GM23248 (cell line): ENCODE data around the gene ROBO2.

ENCODE experiments used
- EZH2 ChIP-seq: fragments of 200-600 bp; sonication (generic); IDR thresholded peaks from 2 replicates; pipeline ENCODE4 v1.6.1; 2018; ENCODE audit warnings: antibody characterized with exemption, mild to moderate bottlenecking; ENCODE audit not compliant: insufficient read depth, poor library complexity, severe bottlenecking
- EZH2phosphoT487 ChIP-seq: fragments of 200-600 bp; sonication (generic); IDR thresholded peaks from 2 replicates; pipeline ENCODE4 v1.6.1; 2018; ENCODE audit warnings: antibody characterized with exemption, moderate library complexity, mild to moderate bottlenecking, low read depth; ENCODE audit not compliant: insufficient read depth

- TF ChIP-seq EZH2 (no peak), EZH2phosphoT487 (no peak)
Measured at GRCh38 chr3:77190374-77190773, 150.5 kb downstream of the ROBO2 start.
